Measurements from ENCODE around the gene CCL16.
"Not testable (repeated sequence)": the region's sequence is repeated elsewhere in the genome, so short reads cannot be mapped to it uniquely, and the experiment has no call there.

Gene CCL16

GRCh38 chr17:35948092-35948491 is 33.2 kb downstream of the CCL16 start:
- Mint-ChIP-seq H3K9me3 (no peaks in the 10 kb centered on the region), H3K4me1 (no peaks in the 10 kb centered on the region), H3K36me3 (ENCODE audit: insufficient read depth) (peaks cover 1% of the 10 kb centered on the region), H3K4me3 (no peak overlapping the region), H3K27ac (ENCODE audit: low read depth) (peak overlapping the region; percentile 53), H3K27me3 (no peaks in the 10 kb centered on the region)
- DNase-seq (ENCODE audit: low spot score in 2 of 2), result no peak
- ATAC-seq (replicated peaks; ENCODE audit: extremely low read depth, poor library complexity, severe bottlenecking), result no peak

GRCh38 chr17:35947156-35947585 is 34.1 kb downstream of the CCL16 start:
- H3K27ac Mint-ChIP-seq (ENCODE audit: low read depth), result no peak overlapping the region
- ATAC-seq (replicated peaks; ENCODE audit: extremely low read depth, poor library complexity, severe bottlenecking) (peak; percentile 62), DNase-seq (ENCODE audit: low spot score in 2 of 2) (peak in 1 of 2 donors; percentile 26)
- H3K4me1 Mint-ChIP-seq, result no peaks in the 10 kb centered on the region
- no peaks in the 10 kb centered on the region for H3K27me3 Mint-ChIP-seq
- H3K9me3 Mint-ChIP-seq, result no peaks in the 10 kb centered on the region
- H3K36me3 Mint-ChIP-seq (ENCODE audit: insufficient read depth), result peaks cover 1% of the 10 kb centered on the region
- H3K4me3 Mint-ChIP-seq, result peak overlapping the region; percentile 9

- DNase-seq (ENCODE audit: low spot score in 2 of 2) (no peak), ATAC-seq (replicated peaks; ENCODE audit: extremely low read depth, poor library complexity, severe bottlenecking) (no peak)
- H3K36me3 Mint-ChIP-seq (ENCODE audit: insufficient read depth), result peaks cover 1% of the 10 kb centered on the region
- no peaks in the 10 kb centered on the region for H3K27me3 Mint-ChIP-seq
- no peaks in the 10 kb centered on the region for H3K9me3 Mint-ChIP-seq
- no peaks in the 10 kb centered on the region for H3K4me1 Mint-ChIP-seq
- no peak overlapping the region for H3K4me3 Mint-ChIP-seq
- no peak overlapping the region for H3K27ac Mint-ChIP-seq (ENCODE audit: low read depth)
Measured at GRCh38 chr17:35944151-35944550, 37.1 kb downstream of the CCL16 start.

GRCh38 chr17:35943537-35943936 is 37.8 kb downstream of the CCL16 start, which contains the start of gene LYZL6:
TSS of gene LYZL6 (minus strand) at chr17:35943713. CDS start at chr17:35939356, 4,357 bp downstream.
- Mint-ChIP-seq H3K9me3 (no peaks in the 10 kb centered on the region), H3K4me3 (no peak within 1 kb of the TSS), H3K27ac (ENCODE audit: low read depth) (peak within 1 kb of the TSS; percentile 61), H3K27me3 (no peaks in the 10 kb centered on the region), H3K4me1 (no peaks in the 10 kb centered on the region), H3K36me3 (ENCODE audit: insufficient read depth) (no peaks in the 10 kb centered on the region)
- no peak for ATAC-seq (replicated peaks; ENCODE audit: extremely low read depth, poor library complexity, severe bottlenecking)
- DNase-seq (ENCODE audit: low spot score in 2 of 2), result no peak

- Mint-ChIP-seq H3K9me3 (no peaks in the 10 kb centered on the region), H3K27me3 (no peaks in the 10 kb centered on the region), H3K4me3 (no peak overlapping the region), H3K27ac (ENCODE audit: low read depth) (peak overlapping the region; percentile 61), H3K4me1 (no peaks in the 10 kb centered on the region), H3K36me3 (ENCODE audit: insufficient read depth) (no peaks in the 10 kb centered on the region)
- DNase-seq (ENCODE audit: low spot score in 2 of 2) (no peak), ATAC-seq (replicated peaks; ENCODE audit: extremely low read depth, poor library complexity, severe bottlenecking) (no peak)
Measured at GRCh38 chr17:35942588-35943186, 38.6 kb downstream of the CCL16 start.

- H3K36me3 Mint-ChIP-seq (ENCODE audit: insufficient read depth); H3K27ac Mint-ChIP-seq (ENCODE audit: low read depth); H3K9me3 Mint-ChIP-seq; ATAC-seq (replicated peaks; ENCODE audit: extremely low read depth, poor library complexity, severe bottlenecking); H3K27me3 Mint-ChIP-seq; DNase-seq (ENCODE audit: low spot score in 2 of 2); H3K4me3 Mint-ChIP-seq; H3K4me1 Mint-ChIP-seq: not testable (repeated sequence)
Measured at GRCh38 chr17:35938492-35938891, 42.8 kb downstream of the CCL16 start.

GRCh38 chr17:35936063-35936462 is 45.2 kb downstream of the CCL16 start:
- Mint-ChIP-seq H3K27ac (ENCODE audit: low read depth) (no peak overlapping the region), H3K27me3 (no peaks in the 10 kb centered on the region), H3K36me3 (ENCODE audit: insufficient read depth) (no peaks in the 10 kb centered on the region), H3K9me3 (no peaks in the 10 kb centered on the region), H3K4me3 (no peak overlapping the region), H3K4me1 (peaks cover under 1% of the 10 kb centered on the region)
- ATAC-seq (replicated peaks; ENCODE audit: extremely low read depth, poor library complexity, severe bottlenecking), result no peak
- DNase-seq (ENCODE audit: low spot score in 2 of 2), result no peak

GRCh38 chr17:35934760-35935159 is 46.5 kb downstream of the CCL16 start:
- ATAC-seq (replicated peaks; ENCODE audit: extremely low read depth, poor library complexity, severe bottlenecking) (no peak), DNase-seq (ENCODE audit: low spot score in 2 of 2) (no peak)
- Mint-ChIP-seq H3K36me3 (ENCODE audit: insufficient read depth) (peaks cover 5% of the 10 kb centered on the region), H3K27ac (ENCODE audit: low read depth) (no peak overlapping the region), H3K27me3 (no peaks in the 10 kb centered on the region), H3K9me3 (no peaks in the 10 kb centered on the region), H3K4me1 (peaks cover 12% of the 10 kb centered on the region), H3K4me3 (no peak overlapping the region)

- no peak for DNase-seq (ENCODE audit: low spot score in 2 of 2)
- no peak overlapping the region for H3K27ac Mint-ChIP-seq (ENCODE audit: low read depth)
- H3K36me3 Mint-ChIP-seq (ENCODE audit: insufficient read depth), result peaks cover 5% of the 10 kb centered on the region
- no peak overlapping the region for H3K4me3 Mint-ChIP-seq
- H3K9me3 Mint-ChIP-seq, result no peaks in the 10 kb centered on the region
- no peak for ATAC-seq (replicated peaks; ENCODE audit: extremely low read depth, poor library complexity, severe bottlenecking)
- peaks cover 17% of the 10 kb centered on the region for H3K4me1 Mint-ChIP-seq
- no peaks in the 10 kb centered on the region for H3K27me3 Mint-ChIP-seq
Measured at GRCh38 chr17:35932586-35932985, 48.7 kb downstream of the CCL16 start.

GRCh38 chr17:35931794-35932425 is 49.4 kb downstream of the CCL16 start:
- H3K4me1 Mint-ChIP-seq, result peaks cover 17% of the 10 kb centered on the region
- peaks cover 5% of the 10 kb centered on the region for H3K36me3 Mint-ChIP-seq (ENCODE audit: insufficient read depth)
- ATAC-seq (replicated peaks; ENCODE audit: extremely low read depth, poor library complexity, severe bottlenecking), result no peak
- H3K27ac Mint-ChIP-seq (ENCODE audit: low read depth), result no peak overlapping the region
- DNase-seq (ENCODE audit: low spot score in 2 of 2), result no peak
- no peaks in the 10 kb centered on the region for H3K9me3 Mint-ChIP-seq
- H3K27me3 Mint-ChIP-seq, result no peaks in the 10 kb centered on the region
- no peak overlapping the region for H3K4me3 Mint-ChIP-seq

- no peaks in the 10 kb centered on the region for H3K27me3 Mint-ChIP-seq
- peak; percentile 92 for ATAC-seq (replicated peaks; ENCODE audit: extremely low read depth, poor library complexity, severe bottlenecking)
- peak; percentile 67 to 74 for DNase-seq (ENCODE audit: low spot score in 2 of 2)
- peak within 1 kb of the TSS; percentile 82 for H3K27ac Mint-ChIP-seq (ENCODE audit: low read depth)
- no peaks in the 10 kb centered on the region for H3K9me3 Mint-ChIP-seq
- H3K4me1 Mint-ChIP-seq, result peaks cover 17% of the 10 kb centered on the region
- H3K36me3 Mint-ChIP-seq (ENCODE audit: insufficient read depth), result peaks cover 5% of the 10 kb centered on the region
- H3K4me3 Mint-ChIP-seq, result peak within 1 kb of the TSS; percentile 87
Measured at GRCh38 chr17:35930211-35931065, 50.9 kb downstream of the CCL16 start, which contains the start of gene RDM1. TSS of gene RDM1 (minus strand) at chr17:35930773. CDS start at chr17:35930727, 46 bp downstream.

GRCh38 chr17:35927714-35928113 is 53.6 kb downstream of the CCL16 start:
- no peak overlapping the region for H3K4me3 Mint-ChIP-seq
- no peak overlapping the region for H3K27ac Mint-ChIP-seq (ENCODE audit: low read depth)
- ATAC-seq (replicated peaks; ENCODE audit: extremely low read depth, poor library complexity, severe bottlenecking), result no peak
- DNase-seq (ENCODE audit: low spot score in 2 of 2), result no peak
- no peaks in the 10 kb centered on the region for H3K9me3 Mint-ChIP-seq
- peaks cover 24% of the 10 kb centered on the region for H3K4me1 Mint-ChIP-seq
- H3K36me3 Mint-ChIP-seq (ENCODE audit: insufficient read depth), result peaks cover 5% of the 10 kb centered on the region
- H3K27me3 Mint-ChIP-seq, result no peaks in the 10 kb centered on the region
